ENCODE measurements around the gene EHD3. TPM values are rescaled to one million over a fixed set of nuclear protein-coding genes. Genes with fewer than 3 reads are reported as not detected.

EHD3 gene
- total RNA-seq, 4 donors from 2014 or later, result 8.3 to 12.6 (median 9.3) TPM

GRCh38 chr2:31296641-31297287 lies 62.8 kb downstream of the EHD3 start:
- no peak for DNase-seq (ENCODE audit: low spot score in 2 of 2)
- no peaks in the 10 kb centered on the region for H3K9me3 ChIP-seq
- TF ChIP-seq CTCF (IDR thresholded peaks at IDR 0.05), result no peak
- no peak for TF ChIP-seq EP300 (IDR thresholded peaks at IDR 0.05)
- TF ChIP-seq POLR2A (IDR thresholded peaks at IDR 0.05), result no peak
- H3K4me1 ChIP-seq, result no peaks in the 10 kb centered on the region
- no peak overlapping the region for H3K4me3 ChIP-seq
- H3K27ac ChIP-seq, result no peak overlapping the region
- no peaks in the 10 kb centered on the region for H3K36me3 ChIP-seq
- no peaks in the 10 kb centered on the region for H3K27me3 ChIP-seq
- 52 to 53% methylated on average over 8 of the region's 8 CpGs for WGBS, 2 donors

GRCh38 chr2:31297751-31298150 lies 63.8 kb downstream of the EHD3 start:
- Histone ChIP-seq H3K4me3 (no peak overlapping the region), H3K27me3 (no peaks in the 10 kb centered on the region), H3K36me3 (no peaks in the 10 kb centered on the region), H3K4me1 (no peaks in the 10 kb centered on the region), H3K27ac (no peak overlapping the region), H3K9me3 (no peaks in the 10 kb centered on the region)
- DNase-seq (ENCODE audit: low spot score in 2 of 2), result no peak
- 50 to 58% methylated on average over 1 of the region's 1 CpG for WGBS, 2 donors
- TF ChIP-seq POLR2A (IDR thresholded peaks at IDR 0.05) (no peak), CTCF (IDR thresholded peaks at IDR 0.05) (no peak), EP300 (IDR thresholded peaks at IDR 0.05) (no peak)

GRCh38 chr2:31299547-31299946 lies 65.6 kb downstream of the EHD3 start:
- Histone ChIP-seq H3K4me3 (no peak overlapping the region), H3K9me3 (no peaks in the 10 kb centered on the region), H3K36me3 (no peaks in the 10 kb centered on the region), H3K27me3 (no peaks in the 10 kb centered on the region), H3K27ac (no peak overlapping the region), H3K4me1 (no peaks in the 10 kb centered on the region)
- TF ChIP-seq CTCF (IDR thresholded peaks at IDR 0.05), result no peak
- TF ChIP-seq EP300 (IDR thresholded peaks at IDR 0.05), result no peak
- no peak for TF ChIP-seq POLR2A (IDR thresholded peaks at IDR 0.05)
- no peak for DNase-seq (ENCODE audit: low spot score in 2 of 2)
- 62 to 65% methylated on average over 4 of the region's 4 CpGs for WGBS, 2 donors

- H3K36me3 ChIP-seq, result no peaks in the 10 kb centered on the region
- no peak overlapping the region for H3K4me3 ChIP-seq
- no peaks in the 10 kb centered on the region for H3K27me3 ChIP-seq
- H3K27ac ChIP-seq, result no peak overlapping the region
- H3K9me3 ChIP-seq, result no peaks in the 10 kb centered on the region
- no peak for DNase-seq (ENCODE audit: low spot score in 2 of 2)
- TF ChIP-seq POLR2A (IDR thresholded peaks at IDR 0.05), result no peak
- no peak for TF ChIP-seq EP300 (IDR thresholded peaks at IDR 0.05)
- no peak for TF ChIP-seq CTCF (IDR thresholded peaks at IDR 0.05)
- H3K4me1 ChIP-seq, result no peaks in the 10 kb centered on the region
These were observed 66.4 kb downstream of the EHD3 start for GRCh38 chr2:31300309-31300708.

GRCh38 chr2:31302940-31303563 lies 69.1 kb downstream of the EHD3 start:
- Histone ChIP-seq H3K27me3 (no peaks in the 10 kb centered on the region), H3K4me1 (no peaks in the 10 kb centered on the region), H3K36me3 (no peaks in the 10 kb centered on the region), H3K27ac (no peak overlapping the region), H3K9me3 (no peaks in the 10 kb centered on the region), H3K4me3 (no peak overlapping the region)
- WGBS, 2 donors, result 66 to 81% methylated on average over 9 of the region's 9 CpGs
- TF ChIP-seq POLR2A (IDR thresholded peaks at IDR 0.05) (no peak), CTCF (IDR thresholded peaks at IDR 0.05) (no peak), EP300 (IDR thresholded peaks at IDR 0.05) (no peak)
- no peak for DNase-seq (ENCODE audit: low spot score in 2 of 2)
